K562 (cell line): ENCODE data around the gene SLC25A45. TPM values are rescaled to one million over a fixed set of nuclear protein-coding genes. Genes with fewer than 3 reads are reported as not detected.

Experiments
- ATAC-seq: fragments of 200-7000 bp; cut with Tn5 transposase; 3 replicates; pipeline ENCODE4 v1.9.1; 2020; ENCODE audit warnings: moderate library complexity
- BruUV-seq: library from RNA; stranded (reverse); fragments of 400-500 nt; replicated peaks from 2 replicates; lab custom pipeline; 2021; lab: Mats Ljungman, UMichigan
- CTCF ChIA-PET: fragments of 300-600 bp; formaldehyde crosslinking; extraction: SDS; loops from one replicate; lab custom pipeline; 2021; ENCODE audit warnings: low intra/inter-chr PET ratio; lab: Yijun Ruan, JAX
- POLR2A ChIA-PET: fragments of 300-600, 350-650 bp; sonication (Branson Sonifier 250); formaldehyde crosslinking; extraction: SDS; loops from one replicate; lab custom pipeline; 2021; ENCODE audit warnings: antibody characterized with exemption, inconsistent platforms; lab: Yijun Ruan, JAX
- DNase-seq, 4 experiments: peaks; one replicate each; pipeline versions ENCODE4 v3.0.0 to v3.0.0-alpha.2; 2011 to 2018; ENCODE audit warnings: low spot score in 3 of 4, mixed read lengths in 3 of 4; ENCODE audit errors: extremely low read depth in 1 of 4
- FAIRE-seq: peaks from 2 replicates; lab custom pipeline; 2011; peaks lifted over from hg19 to GRCh38; lab: Jason Lieb, UNC
- H2AFZ ChIP-seq: 2 replicates; pipeline ENCODE4 v1.6.0; 2011; ENCODE audit warnings: low read depth, low read length, control low read depth, inconsistent platforms
- H3K27ac ChIP-seq: fragments of 200-600 bp; 3 replicates; pipeline ENCODE4 v1.8.0; 2011; ENCODE audit warnings: low read depth, mild to moderate bottlenecking, control low read depth, inconsistent platforms, low read length, moderate library complexity, mixed read lengths; ENCODE audit errors: extremely low read depth
- H3K27me3 ChIP-seq, 2 experiments: fragments of 300-600 bp in 1 of 2; 2 replicates in 1 of 2; 3 replicates in 1 of 2; pipeline versions ENCODE4 v1.6.0 to v1.8.0; 2011; ENCODE audit warnings: inconsistent platforms in 2 of 2, low read length in 2 of 2, mild to moderate bottlenecking in 1 of 2, mixed read lengths in 1 of 2, moderate library complexity in 1 of 2; ENCODE audit not compliant: control insufficient read depth in 2 of 2, insufficient read depth in 2 of 2
- H3K36me3 ChIP-seq: fragments of 300-600 bp; 3 replicates; pipeline ENCODE4 v1.8.0; 2011; ENCODE audit warnings: mild to moderate bottlenecking, low read length, inconsistent platforms; ENCODE audit not compliant: control insufficient read depth, insufficient read depth
- H3K4me1 ChIP-seq, 2 experiments: fragments of 200-600 bp in 1 of 2; replicated peaks in 1 of 2; 2 replicates in 1 of 2; 3 replicates in 1 of 2; pipeline versions ENCODE4 v1.5.1 to v1.8.0; 2011; ENCODE audit warnings: inconsistent platforms in 2 of 2, low read length in 2 of 2, mild to moderate bottlenecking in 1 of 2, mixed read lengths in 1 of 2, moderate library complexity in 1 of 2; ENCODE audit not compliant: control insufficient read depth in 2 of 2, insufficient read depth in 2 of 2
- H3K4me2 ChIP-seq: 2 replicates; pipeline ENCODE4 v1.6.1; 2011; ENCODE audit warnings: low read length, control low read depth, inconsistent platforms, mixed read lengths; ENCODE audit not compliant: insufficient read depth
- H3K4me3 ChIP-seq: fragments of 200-600 bp; sonication (generic), shearing (Covaris generic); 2 replicates; pipeline ENCODE4 v1.5.1; 2016; ENCODE audit warnings: control low read depth, inconsistent platforms
- H3K79me2 ChIP-seq: fragments of 200-600 bp; 3 replicates; pipeline ENCODE4 v1.8.0; 2011; ENCODE audit warnings: low read length, inconsistent platforms; ENCODE audit not compliant: control insufficient read depth, insufficient read depth
- H3K9ac ChIP-seq, 2 experiments: 2 replicates each; pipeline versions ENCODE4 v1.6.0 to v1.6.1; 2011; ENCODE audit warnings: low read depth in 2 of 2, low read length in 2 of 2, control low read depth in 1 of 2, inconsistent platforms in 1 of 2, mild to moderate bottlenecking in 1 of 2, mixed read lengths in 1 of 2; ENCODE audit not compliant: insufficient read depth in 1 of 2
- H3K9me1 ChIP-seq: one replicate; pipeline ENCODE4 v1.6.0; 2011; ENCODE audit warnings: inconsistent platforms, mild to moderate bottlenecking, low read length, moderate library complexity; ENCODE audit not compliant: control insufficient read depth, insufficient read depth
- H3K9me3 ChIP-seq: replicated peaks from 2 replicates; pipeline ENCODE4 v1.5.1; 2011; ENCODE audit warnings: low read depth, low read length, inconsistent platforms; ENCODE audit not compliant: control insufficient read depth, insufficient read depth
- H4K20me1 ChIP-seq: replicated peaks from 2 replicates; pipeline ENCODE4 v1.6.1; 2011; ENCODE audit warnings: low read length, inconsistent platforms, mixed read lengths; ENCODE audit not compliant: control insufficient read depth, insufficient read depth
- CEBPB ChIP-seq: fragments of 450-650 bp; IDR thresholded peaks from 2 replicates; pipeline ENCODE4 v1.6.1; 2016; ENCODE audit warnings: missing genetic modification characterization, missing compliant biosample characterization
- HDAC6 ChIP-seq: IDR thresholded peaks from 2 replicates; pipeline ENCODE4 v1.6.1; 2012; ENCODE audit warnings: low read depth, mild to moderate bottlenecking, control low read depth, inconsistent platforms, low read length, moderate library complexity
- POU5F1 ChIP-seq: fragments of 150-350 bp; IDR thresholded peaks from 2 replicates; pipeline ENCODE4 v1.6.1; 2014; ENCODE audit warnings: borderline replicate concordance, low read length, low read depth, mild to moderate bottlenecking; ENCODE audit not compliant: partially characterized antibody
- SNIP1 ChIP-seq: fragments of 450-650 bp; IDR thresholded peaks from 2 replicates; pipeline ENCODE4 v1.7.1; 2017; ENCODE audit warnings: low read depth, mild to moderate bottlenecking
- WHSC1 ChIP-seq: IDR thresholded peaks from one replicate; pipeline ENCODE4 v1.6.1; 2012; ENCODE audit warnings: low read length, control low read depth, inconsistent platforms
- ZNF589 ChIP-seq: fragments of 200-800 bp; sonication (Bioruptor generic); IDR thresholded peaks from 2 replicates; pipeline ENCODE4 v1.6.1; 2016; ENCODE audit warnings: low read depth, missing genetic modification characterization, missing compliant biosample characterization
- WGBS: fragments of 100-300 bp; shearing (Covaris generic); methylation state at CpG from one replicate; pipeline ENCODE4 v1.1.6; 2016; ENCODE audit warnings: low coverage, mixed read lengths; ENCODE audit not compliant: insufficient coverage; ENCODE audit errors: missing lambda C conversion rate; 5-methylcytosine and 5-hydroxymethylcytosine counted together
- in situ Hi-C: fragments of 300-500 bp; cut with MboI; formaldehyde crosslinking; loops from 4 replicates; pipeline ENCODE4 v1.15.0; 2018; ENCODE audit warnings: inconsistent platforms, mixed read lengths
- intact Hi-C: fragments of 100-400 bp; cut with micrococcal nuclease; formaldehyde crosslinking; loops from 2 replicates; pipeline ENCODE4 v1.14.2; 2022
- polyA plus RNA-seq, 8 experiments: library from polyadenylated mRNA; depleted of rRNA in 4 of 8; stranded (reverse) in 5 of 8; unstranded in 3 of 8; fragments of >200 nt; fragmentation: Nextera tagmentation in 2 of 8; fragmentation: Illumina TruSeq in 1 of 8; extraction: Ambion mirVana in 2 of 8; extraction: Trizol in 1 of 8; gene quantifications; 2 replicates each; pipeline versions ENCODE4 v1.2.1 to v1.2.3, GENCODE V29; 2011 to 2014; ENCODE audit warnings: inconsistent platforms in 1 of 8, missing spikeins in 1 of 8
- total RNA-seq, 7 experiments: library from RNA; depleted of rRNA in 6 of 7; stranded (reverse); fragments of >200 nt in 6 of 7; fragmentation: Illumina TruSeq in 2 of 7; extraction: Trizol in 2 of 7; gene quantifications; 2 replicates each; pipeline versions ENCODE4 v1.2.1 to v1.2.3, GENCODE V29; 2011 to 2021; ENCODE audit warnings: low replicate concordance in 1 of 7

Gene SLC25A45
- total and polyA plus RNA-seq, 9 of the 15 experiments (the other 6 are each of a cell fraction or from before 2014, with no cell fraction given): 0.15 to 2.3 (median 0.68) TPM

DNA sequence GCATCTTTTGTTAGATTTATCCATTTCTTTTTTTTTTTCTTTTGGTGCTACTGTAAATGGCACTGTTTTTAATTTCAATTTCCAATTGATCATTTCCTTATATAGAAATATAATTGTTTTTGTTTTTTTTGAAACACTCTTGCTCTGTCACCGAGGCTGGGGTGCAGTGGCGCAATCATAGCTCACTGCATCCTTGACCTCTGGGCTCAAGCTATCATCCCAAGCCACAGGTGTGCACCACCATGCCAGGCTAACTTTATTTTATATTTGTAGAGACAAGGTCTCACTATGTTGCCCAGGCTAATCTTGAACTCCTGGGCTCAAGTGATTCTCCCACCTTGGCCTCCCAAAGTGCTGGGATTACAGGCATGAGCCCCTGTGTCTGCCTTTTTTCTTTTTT is 20.3 kb upstream of the SLC25A45 start:
- Histone ChIP-seq H3K4me2 (no peak overlapping the region), H3K79me2 (no peaks in the 10 kb centered on the region), H3K27ac (no peak overlapping the region), H3K27me3 (no peaks in the 10 kb centered on the region), H3K4me3 (no peak overlapping the region), H2AFZ (no peak overlapping the region), H3K9me1 (no peaks in the 10 kb centered on the region), H3K9me3 (no peaks in the 10 kb centered on the region), H3K4me1 (peaks cover 9 to 55% of the 10 kb centered on the region in 2 experiments), H4K20me1 (0 out of 2 replicates have a peak, but pooled peaks cover 4% of the 10 kb centered on the region), H3K36me3 (peaks cover 78% of the 10 kb centered on the region), H3K9ac (no peak overlapping the region; a peak in 1 of 4 replicates)
- no peak for TF ChIP-seq ZNF589
- peak; percentile 21; the same call in 1 of the 2 replicates for TF ChIP-seq CEBPB (tag)
- intact Hi-C loops: no loop called here
- no peak for DNase-seq
- CTCF ChIA-PET: no interaction called here
- no TSS peak for BruUV-seq
- in situ Hi-C loops: no loop called here
- 90% methylated on average over 2 of the region's 2 CpGs for WGBS
- ATAC-seq: no peak
- POLR2A ChIA-PET: interaction anchor here (0.6 to 12.2 kb wide), 10 partner anchors 9 to 114 kb away, joined by 3 to 185 read pairs (median 4); partner anchors contain the start of genes MALAT1 and NEAT1
- no peak for FAIRE-seq

- POLR2A ChIA-PET: interaction anchor here (0.8 to 12.2 kb wide), 5 partner anchors 19 to 103 kb away, joined by 3 to 185 read pairs (median 10); partner anchors contain the start of genes MALAT1, NEAT1 and SLC25A45
- Histone ChIP-seq H4K20me1 (0 out of 2 replicates have a peak, but pooled peaks cover 4% of the 10 kb centered on the region), H3K9ac (no peak overlapping the region), H3K9me1 (no peaks in the 10 kb centered on the region), H3K27ac (no peak overlapping the region), H3K4me3 (no peak overlapping the region), H2AFZ (no peak overlapping the region), H3K27me3 (no peaks in the 10 kb centered on the region), H3K4me2 (no peak overlapping the region), H3K4me1 (peaks cover 9 to 58% of the 10 kb centered on the region in 2 experiments), H3K9me3 (no peaks in the 10 kb centered on the region), H3K79me2 (no peaks in the 10 kb centered on the region), H3K36me3 (peaks cover 78% of the 10 kb centered on the region)
- in situ Hi-C loops (no loop called here), intact Hi-C loops (no loop called here)
- no TSS peak for BruUV-seq
- DNase-seq (no peak), ATAC-seq (no peak), FAIRE-seq (no peak)
- CTCF ChIA-PET: no interaction called here
- WGBS: 95% methylated on average over 9 of the region's 10 CpGs
- no peak for TF ChIP-seq WHSC1
- no peak for TF ChIP-seq POU5F1
- TF ChIP-seq HDAC6: no peak
- TF ChIP-seq SNIP1: no peak
These were observed 19.4 kb upstream of the SLC25A45 start for GRCh38 chr11:65401803-65402248.
